GM19238 (cell line): ENCODE measurements around the gene CSNK1G1.
"Not testable (repeated sequence)": the region's sequence is repeated elsewhere in the genome, so short reads cannot be mapped to it uniquely, and the experiment has no call there.

ENCODE experiments used
- DNase-seq: peaks from one replicate; pipeline ENCODE4 v3.0.0; 2011; ENCODE audit warnings: low spot score; ENCODE audit not compliant: insufficient read length

Gene CSNK1G1

DNA sequence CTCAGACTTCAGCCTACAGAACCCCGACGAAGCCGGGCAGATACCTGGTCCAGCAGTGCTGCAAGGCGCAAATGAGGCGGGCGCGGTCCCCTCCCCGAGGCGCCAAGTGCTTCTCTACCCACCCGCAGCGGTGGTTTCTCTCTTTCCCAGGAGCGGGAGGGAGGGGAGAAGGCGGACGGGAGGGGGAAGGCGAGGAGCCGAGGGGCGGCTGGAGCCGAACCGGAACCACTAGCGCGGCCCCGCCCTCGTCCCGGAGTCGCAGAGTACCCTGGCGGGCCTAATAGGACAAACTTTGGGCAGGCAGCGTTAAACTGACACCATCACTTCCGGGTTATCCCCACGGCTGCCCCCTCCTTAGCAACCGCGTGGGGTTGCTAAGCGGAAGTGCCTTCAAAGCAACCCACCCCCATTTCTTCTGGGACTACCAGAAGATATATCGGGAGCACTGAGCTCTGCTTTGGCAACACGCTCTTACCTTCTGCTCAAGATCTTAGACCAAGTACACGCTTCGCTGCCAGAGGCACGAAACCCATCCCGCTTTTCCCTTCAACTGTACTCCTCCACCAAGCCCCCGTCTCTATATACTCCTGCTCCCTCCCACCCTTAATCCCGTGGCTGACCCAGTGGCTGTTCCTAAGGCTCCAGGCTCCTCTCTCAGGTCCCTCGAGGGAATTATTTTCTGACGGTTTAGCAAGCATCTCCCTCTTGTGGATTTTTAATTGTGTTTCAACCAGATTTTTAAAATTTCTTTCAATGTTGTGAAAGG lies at the start of gene CSNK1G1:
TSS of gene CSNK1G1 (minus strand) at position 230 of the 766 bp plus-strand sequence. CDS start 55,674 bp downstream, outside the sequence.
- DNase-seq = peak; percentile 67

GRCh38 chr15:64400583-64400982 lies 44.6 kb upstream of the CSNK1G1 start:
- no peak for DNase-seq

- no peak for DNase-seq
Observed at GRCh38 chr15:64398575-64398974, 42.6 kb upstream of the CSNK1G1 start.

DNA sequence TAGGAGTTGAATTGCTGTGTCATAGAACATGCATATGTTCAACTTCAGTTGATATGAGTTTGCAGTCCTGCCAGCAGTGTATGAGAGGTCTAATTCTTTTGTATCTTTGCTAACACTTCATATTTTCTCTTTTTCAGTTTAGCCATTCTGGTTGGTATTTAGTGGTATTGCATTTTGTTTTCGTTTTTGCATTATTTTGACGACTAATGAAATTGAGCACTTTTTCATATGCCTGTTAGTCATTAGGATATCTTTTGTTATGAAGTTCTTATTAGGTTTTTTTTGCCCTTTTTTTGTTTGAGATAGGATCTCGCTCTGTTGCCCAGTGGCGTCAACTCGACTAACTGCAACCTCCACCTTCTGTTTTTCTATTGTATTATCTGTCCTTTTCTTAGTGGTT lies 40.8 kb upstream of the CSNK1G1 start:
- DNase-seq = no peak

- DNase-seq = not testable (repeated sequence)
Observed at GRCh38 chr15:64392471-64392870, 36.5 kb upstream of the CSNK1G1 start.

DNA sequence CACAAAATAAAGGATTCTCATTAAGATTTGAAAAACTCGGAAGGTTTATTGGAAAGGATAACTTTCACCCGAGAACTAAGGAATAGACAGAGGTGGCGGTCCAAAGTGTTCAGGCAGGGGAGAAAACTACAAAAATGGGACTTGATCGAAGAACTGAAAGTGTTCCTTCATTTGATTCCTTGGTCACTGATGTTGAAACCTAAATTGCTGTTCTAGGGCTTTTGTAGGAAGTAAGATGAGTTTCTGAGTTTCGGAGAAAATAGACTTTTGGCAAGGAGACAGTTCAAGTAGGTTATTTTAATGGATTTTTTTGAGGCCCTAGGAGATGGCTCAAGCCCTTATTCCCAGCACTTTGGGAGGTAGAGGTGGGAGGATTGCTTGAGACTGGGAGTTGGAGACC lies 33.1 kb upstream of the CSNK1G1 start:
- no peak for DNase-seq

DNA sequence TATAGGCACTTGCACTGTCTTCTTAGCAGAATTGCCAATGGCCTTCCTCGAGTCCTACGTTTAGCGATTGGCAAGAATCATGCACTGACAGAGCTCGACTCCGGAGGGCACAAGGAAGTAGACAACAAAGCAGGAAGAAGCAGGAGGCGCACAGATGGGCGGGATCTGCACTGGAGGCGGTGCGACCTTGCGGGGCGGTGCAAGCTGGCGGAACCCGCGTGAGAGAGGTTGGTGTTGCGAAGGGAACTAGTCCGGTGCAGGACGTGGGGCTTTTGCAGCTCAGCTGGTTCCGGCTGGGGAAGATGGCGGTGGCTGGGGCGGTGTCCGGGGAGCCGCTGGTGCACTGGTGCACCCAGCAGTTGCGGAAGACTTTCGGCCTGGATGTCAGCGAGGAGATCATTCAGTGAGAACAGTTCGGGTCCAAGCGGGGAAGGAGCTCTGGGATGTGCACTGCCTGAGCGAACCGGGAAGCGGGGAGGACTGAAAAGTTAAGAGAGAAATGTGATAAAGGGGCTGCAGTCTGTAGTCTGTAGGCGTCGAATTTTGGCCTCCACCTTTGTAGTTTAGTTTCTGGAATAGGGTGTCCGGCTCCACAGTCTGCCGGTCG lies 31.7 kb upstream of the CSNK1G1 start, which contains the start of gene TRIP4:
TSS of gene TRIP4 (plus strand) at position 275 of the 607 bp plus-strand sequence. CDS start at position 303, 28 bp downstream.
- peak; percentile 87 for DNase-seq

DNA sequence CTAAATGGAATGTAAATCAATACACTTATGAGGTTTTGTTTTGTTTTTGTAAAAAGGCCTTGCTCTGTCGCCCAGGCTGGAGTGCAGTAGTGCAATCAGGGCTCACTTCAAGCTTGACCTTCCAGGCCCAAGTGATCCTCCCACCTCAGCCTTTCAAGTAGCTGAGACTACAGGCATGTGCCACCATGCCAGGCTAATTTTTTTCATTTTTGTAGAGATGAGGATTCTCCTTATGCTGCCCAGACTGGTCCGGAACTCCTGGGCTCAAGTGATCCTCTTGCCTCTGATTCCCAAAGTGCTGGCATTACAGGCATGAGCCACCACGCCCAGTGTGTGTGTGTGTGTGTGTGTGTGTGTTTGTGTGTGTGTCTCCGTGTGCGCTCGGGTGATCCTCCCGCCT lies 30.3 kb upstream of the CSNK1G1 start:
- no peak for DNase-seq

- no peak for DNase-seq
Observed at GRCh38 chr15:64383760-64384159, 27.8 kb upstream of the CSNK1G1 start.

DNA sequence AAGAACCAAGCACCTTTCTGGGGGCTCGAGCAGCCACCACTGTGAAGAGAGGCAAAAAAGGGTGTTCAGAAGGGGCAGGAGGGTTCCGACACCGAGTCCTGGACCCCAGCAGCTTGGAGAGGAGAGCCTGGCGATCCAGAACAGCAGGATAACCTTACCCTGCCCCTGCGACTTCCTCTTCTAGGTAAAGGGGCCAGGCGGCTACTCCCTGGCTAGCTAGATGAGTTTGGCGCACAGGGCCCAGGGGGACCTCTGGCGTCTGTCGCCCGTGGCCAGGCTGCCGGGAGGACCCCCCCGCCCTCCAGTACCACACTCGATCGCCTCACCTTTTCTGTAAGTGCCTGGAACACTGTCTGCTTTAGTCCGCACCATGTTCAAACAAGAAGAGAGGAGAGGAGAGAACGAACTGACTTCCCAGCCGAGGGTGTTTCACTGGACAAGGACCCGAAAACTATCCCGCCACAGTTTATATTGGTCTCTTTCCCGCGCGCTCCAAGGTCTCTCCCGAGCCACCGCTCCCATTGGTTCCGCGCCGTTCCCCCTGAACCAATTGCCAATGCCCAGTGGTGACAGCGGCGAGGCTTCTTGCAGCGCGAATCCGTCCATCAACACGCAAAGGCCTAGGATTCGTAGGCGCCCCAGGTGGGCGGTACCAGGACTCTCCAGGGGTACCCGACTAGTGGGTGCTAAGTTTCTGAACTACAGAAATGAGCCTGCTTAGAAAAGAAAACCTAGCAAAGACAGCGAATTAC lies 25.2 kb upstream of the CSNK1G1 start, which contains the start of gene PCLAF:
TSS of gene PCLAF (minus strand) at position 442 of the 752 bp plus-strand sequence. CDS start at position 372, 70 bp downstream.
- DNase-seq = peak; percentile 91

GRCh38 chr15:64380130-64380870 lies 24.3 kb upstream of the CSNK1G1 start:
- not testable (repeated sequence) for DNase-seq

GRCh38 chr15:64379216-64379960 lies 23.4 kb upstream of the CSNK1G1 start:
- DNase-seq = no peak

- DNase-seq = no peak
Observed at GRCh38 chr15:64373360-64373759, 17.4 kb upstream of the CSNK1G1 start.

DNA sequence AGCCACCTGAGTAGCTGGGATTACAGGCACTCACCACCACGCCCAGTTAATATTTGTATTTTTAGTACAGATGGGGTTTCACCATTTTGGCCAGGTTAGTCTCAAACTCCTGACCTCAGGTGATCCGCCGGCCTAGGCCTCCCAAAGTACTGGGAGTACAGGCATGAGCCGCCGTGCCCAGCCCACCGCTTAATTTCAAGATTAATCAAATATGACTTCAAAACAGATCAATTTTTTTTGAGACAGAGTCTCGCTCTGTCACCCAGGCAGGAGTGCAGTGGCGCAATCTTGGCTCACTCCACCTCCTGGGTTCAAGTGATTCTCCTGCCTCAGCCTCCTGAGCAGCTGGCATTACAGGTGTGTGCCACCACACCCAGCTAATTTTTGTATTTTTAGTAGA lies 15.4 kb upstream of the CSNK1G1 start:
- not testable (repeated sequence) for DNase-seq

- no peak for DNase-seq
Observed at GRCh38 chr15:64369078-64369607, 13.2 kb upstream of the CSNK1G1 start.

GRCh38 chr15:64361259-64361658 lies 5.3 kb upstream of the CSNK1G1 start:
- DNase-seq = no peak

DNA sequence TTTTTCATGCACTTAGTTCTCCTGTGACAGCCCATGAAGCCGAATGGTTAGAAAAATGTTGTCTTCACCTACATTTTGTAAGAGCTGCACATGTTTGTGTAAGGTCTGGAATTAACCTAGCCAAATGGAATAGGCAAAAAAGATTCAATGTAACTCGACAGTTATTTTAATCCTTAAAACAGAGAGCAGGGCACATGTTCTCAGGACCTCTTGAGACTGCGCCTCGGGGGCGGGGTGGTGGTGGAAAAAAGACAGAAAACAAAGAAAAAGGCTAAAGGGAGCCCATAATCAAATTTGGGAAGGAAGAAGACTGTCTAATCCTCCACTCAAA lies 702 bp upstream of the CSNK1G1 start:
- no peak for DNase-seq

DNA sequence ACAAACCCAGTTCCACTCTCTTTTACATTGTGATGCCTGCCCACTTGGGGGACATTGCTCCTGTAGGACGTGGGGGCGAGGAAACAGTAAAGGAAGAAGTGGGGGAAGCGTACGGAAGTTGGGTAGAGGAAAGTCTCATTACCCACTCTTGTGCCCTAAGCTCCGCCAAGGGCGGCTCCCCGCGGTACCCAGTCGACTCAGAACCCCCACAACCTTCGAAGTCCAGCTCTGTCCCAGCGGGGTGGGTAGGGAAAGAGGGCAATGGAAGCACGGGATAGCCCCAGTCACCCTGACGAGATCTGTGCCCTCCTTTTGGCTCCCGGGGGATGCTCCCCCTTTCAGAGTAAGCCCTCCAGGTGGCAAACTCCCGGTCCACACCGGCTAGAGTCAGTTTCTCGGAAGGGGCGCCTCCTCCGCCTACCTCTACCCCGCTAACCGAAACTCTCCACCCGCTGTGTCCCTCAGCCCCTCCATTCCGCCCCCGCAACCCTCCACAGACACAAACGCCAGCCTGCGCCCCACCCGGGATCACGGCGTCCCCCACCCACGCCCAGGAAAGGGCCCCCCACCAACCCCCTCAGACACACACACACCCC lies 527 bp downstream of the CSNK1G1 start:
- no peak for DNase-seq

DNA sequence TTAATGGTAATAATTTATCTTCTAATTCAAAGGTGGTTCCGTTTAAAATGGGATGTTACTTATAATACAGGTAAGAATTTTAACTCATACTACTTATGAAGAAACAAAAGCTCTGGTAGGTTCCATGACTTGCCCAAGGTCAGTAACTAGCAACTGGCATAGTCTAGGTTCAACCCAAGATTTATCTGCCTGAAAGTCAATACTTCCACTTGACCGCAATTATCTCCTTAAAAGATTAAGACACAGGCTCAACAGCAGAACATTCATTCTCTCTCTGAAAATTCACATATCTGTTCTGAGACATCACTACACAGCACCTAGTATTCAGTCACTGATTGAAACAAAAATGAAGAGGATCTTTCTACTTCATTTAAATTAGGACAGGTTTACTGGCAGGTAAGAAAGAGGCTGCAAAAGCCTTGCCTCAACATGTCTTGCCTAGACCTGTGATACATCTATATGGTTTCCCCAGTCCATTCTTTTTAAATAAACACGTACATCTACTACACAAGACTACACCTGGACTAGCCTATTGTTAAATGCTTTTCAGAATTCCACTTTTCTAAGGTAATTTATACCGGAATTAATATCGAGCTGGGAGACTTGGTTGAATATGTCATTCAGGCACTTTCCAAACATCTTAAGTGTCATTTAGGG lies 1.2 kb downstream of the CSNK1G1 start:
- DNase-seq = no peak
